Heart left ventricle (tissue), 16 donors: Measurements from ENCODE around the gene SLC25A13. TPM values are rescaled to one million over a fixed set of nuclear protein-coding genes. Genes with fewer than 3 reads are reported as not detected.

ENCODE experiments used
- ATAC-seq, 4 donors: fragments of 200-7000 bp; cut with Tn5 transposase; one replicate each; pipeline ENCODE4 v1.9.1; 2020 to 2022; ENCODE audit warnings: moderate library complexity in 4 of 4, mild to moderate bottlenecking in 3 of 4, moderate number of reproducible peaks in 1 of 4
- DNase-seq, 5 donors: peaks; one replicate each; pipeline ENCODE4 v3.0.0-alpha.2; 2020
- H3K27ac ChIP-seq, 12 donors: fragments of 200-600 bp; sonication (generic) in 4 of 12; one replicate each; pipeline versions ENCODE4 v1.5.0 to v1.8.0; 2016 to 2022; ENCODE audit warnings: mild to moderate bottlenecking in 2 of 12
- H3K27me3 ChIP-seq, 9 donors: fragments of 200-600 bp; sonication (generic) in 2 of 9; one replicate each; pipeline versions ENCODE4 v1.5.1 to v1.8.0; 2016 to 2022; ENCODE audit warnings: mild to moderate bottlenecking in 3 of 9
- H3K36me3 ChIP-seq, 9 donors: fragments of 200-600 bp; sonication (generic) in 2 of 9; one replicate each; pipeline versions ENCODE4 v1.5.0 to v1.8.0; 2018 to 2022; ENCODE audit warnings: mild to moderate bottlenecking in 2 of 9
- H3K4me1 ChIP-seq, 12 donors: fragments of 200-600 bp; sonication (generic) in 4 of 12; one replicate each; pipeline versions ENCODE4 v1.5.0 to v1.8.0; 2016 to 2022; ENCODE audit warnings: mild to moderate bottlenecking in 3 of 12
- H3K4me3 ChIP-seq, 12 donors: fragments of 200-600 bp; sonication (generic) in 4 of 12; one replicate each; pipeline versions ENCODE4 v1.5.0 to v1.8.0; 2017 to 2022; ENCODE audit warnings: mild to moderate bottlenecking in 9 of 12, moderate library complexity in 4 of 12
- H3K9me3 ChIP-seq, 12 donors: fragments of 200-600 bp; sonication (generic) in 4 of 12; one replicate each; pipeline versions ENCODE4 v1.5.0 to v1.8.0; 2016 to 2022; ENCODE audit warnings: mild to moderate bottlenecking in 1 of 12
- CTCF ChIP-seq, 12 donors: fragments of 200-600 bp; sonication (generic) in 4 of 12; IDR thresholded peaks; one replicate each; pipeline versions ENCODE4 v1.5.0 to v1.8.0; 2018 to 2022; ENCODE audit warnings: antibody characterized with exemption in 12 of 12, mild to moderate bottlenecking in 5 of 12
- POLR2A ChIP-seq, 2 donors: fragments of 450-650 bp; IDR thresholded peaks; one replicate each; pipeline ENCODE4 v1.6.1; 2017; ENCODE audit warnings: antibody characterized with exemption in 2 of 2, mild to moderate bottlenecking in 2 of 2, moderate library complexity in 2 of 2
- WGBS, 4 donors: extraction: QIAGEN DNeasy Blood & Tissue Kit in 2 of 4; methylation state at CpG; one replicate each; pipeline versions ENCODE4 v1.1.5 to v1.1.7; 2013 to 2018; 5-methylcytosine and 5-hydroxymethylcytosine counted together
- intact Hi-C, 10 donors: fragments of 100-400 bp; cut with DNase I; formaldehyde crosslinking; loops; one replicate each; pipeline versions ENCODE4 v1.11.1 to v1.14.2; 2022
- polyA plus RNA-seq, 2 donors: library from polyadenylated mRNA; stranded (reverse); fragments of 200-250 nt; gene quantifications; one replicate each; pipeline ENCODE4 v1.2.3, GENCODE V29; 2013
- total RNA-seq, 9 donors: library from RNA; depleted of rRNA in 2 of 9; stranded (reverse); fragments of >200 nt in 2 of 9; fragmentation: NEBNext Ultra II Directional in 3 of 9; extraction: Animal tissue kit (Norgen Biotek cat#: 25700) in 3 of 9; gene quantifications; one replicate each; pipeline versions ENCODE4 v1.1.0 to v1.2.4, GENCODE V29; 2016 to 2023
- donor health status: ischemic (EF 13 %, LVEDD 7.1; RV severe dilation, severe dysfunction).
- donor health status: healthy with polysubstance abuse.
- donor health status: DM: no; HTN: yes; CAD: no.
- donor health status: DM: no; HTN: no; CAD: no.
- donor health status: ischemic (EF 25% LVEDD 6.9; RV normal size, moderate dysfunction).
- donor health status: ischemic (EF 25% LVEDD 5.7; RV mildly dilated, moderate dysfunction).
- donor health status: healthy.
- donor health status: DM: yes; HTN: yes; CAD: no.
- donor health status: ischemic (EF 35%, LVEDD 5.7; RV mildly dilated, moderate dysfunction).
- donor health status: nonischemic (EF 11% LVEDD 7.7; RV severe dilation, severe dysfunction).
- donor health status: DM: yes; HTN: yes; CAD: no.
- donor health status: PGD.
- donor health status: ischemic (EF 29% LVEDD 5.4; RV normal size, mild dysfunction).
- donor health status: nonischemic (EF 23%, LVEDD 6.1; RV moderate dilation, normal function).

SLC25A13 gene
- total and polyA plus RNA-seq, 11 donors: 3.7 to 17.9 (median 11.4) TPM

GRCh38 chr7:96250776-96251361, 71.0 kb downstream of the SLC25A13 start:
- ATAC-seq (no peak), DNase-seq (no peak)
- peaks cover 0 to 9% (median 0%) of the 10 kb centered on the region in 12 donors for H3K9me3 ChIP-seq
- H3K36me3 ChIP-seq: no peaks in the 10 kb centered on the region
- intact Hi-C loops: loop anchor here in 1 of 10 donors (10.0 kb wide), 1 partner anchor 74 kb away; the partner anchor contains the start of gene SLC25A13
- 72 to 91% (median 74%) methylated on average over 7 of the region's 7 CpGs for WGBS, 4 donors
- TF ChIP-seq CTCF (IDR thresholded peaks at IDR 0.05) (no peak), POLR2A (IDR thresholded peaks at IDR 0.05) (no peak)
- H3K4me1 ChIP-seq: peaks cover 0 to 7% (median 0%) of the 10 kb centered on the region in 12 donors
- no peaks in the 10 kb centered on the region for H3K27me3 ChIP-seq
- no peak overlapping the region for H3K27ac ChIP-seq
- H3K4me3 ChIP-seq: no peak overlapping the region

- Histone ChIP-seq H3K4me1 (peaks cover 0 to 9% (median 0%) of the 10 kb centered on the region in 12 donors), H3K4me3 (no peak overlapping the region), H3K27ac (no peak overlapping the region), H3K36me3 (no peaks in the 10 kb centered on the region), H3K9me3 (no peaks in the 10 kb centered on the region), H3K27me3 (no peaks in the 10 kb centered on the region)
- ATAC-seq (no peak), DNase-seq (no peak)
- TF ChIP-seq POLR2A (IDR thresholded peaks at IDR 0.05) (no peak), CTCF (IDR thresholded peaks at IDR 0.05) (no peak)
- intact Hi-C loops: no loop called here
- WGBS, 4 donors: 85 to 90% (median 87%) methylated on average over 2 of the region's 2 CpGs
These were observed 73.5 kb downstream of the SLC25A13 start for GRCh38 chr7:96248405-96248804.

- 83 to 90% (median 88%) methylated on average over 3 of the region's 3 CpGs for WGBS, 4 donors
- no peak overlapping the region for H3K4me3 ChIP-seq
- ATAC-seq (no peak), DNase-seq (no peak)
- H3K27me3 ChIP-seq: no peaks in the 10 kb centered on the region
- intact Hi-C loops: no loop called here
- H3K36me3 ChIP-seq: no peaks in the 10 kb centered on the region
- H3K9me3 ChIP-seq: no peaks in the 10 kb centered on the region
- H3K4me1 ChIP-seq: peaks cover 0 to 9% (median 1%) of the 10 kb centered on the region in 12 donors
- no peak for TF ChIP-seq POLR2A (IDR thresholded peaks at IDR 0.05)
- no peak for TF ChIP-seq CTCF (IDR thresholded peaks at IDR 0.05)
- no peak overlapping the region for H3K27ac ChIP-seq
These were observed 75.0 kb downstream of the SLC25A13 start for GRCh38 chr7:96246919-96247318.

GRCh38 chr7:96244992-96245292, 77.0 kb downstream of the SLC25A13 start:
- DNase-seq (no peak), ATAC-seq (no peak)
- no peak overlapping the region for H3K27ac ChIP-seq
- 78 to 93% (median 82%) methylated on average over 2 of the region's 2 CpGs for WGBS, 4 donors
- intact Hi-C loops: no loop called here
- H3K4me1 ChIP-seq: peaks cover 0 to 9% (median 1%) of the 10 kb centered on the region in 12 donors
- TF ChIP-seq CTCF (IDR thresholded peaks at IDR 0.05) (no peak), POLR2A (IDR thresholded peaks at IDR 0.05) (no peak)
- H3K4me3 ChIP-seq: no peak overlapping the region
- no peaks in the 10 kb centered on the region for H3K9me3 ChIP-seq
- H3K27me3 ChIP-seq: no peaks in the 10 kb centered on the region
- H3K36me3 ChIP-seq: no peaks in the 10 kb centered on the region
